G401 (cell line): ENCODE data around the gene ANKRD49. TPM values are rescaled to one million over a fixed set of nuclear protein-coding genes. Genes with fewer than 3 reads are reported as not detected.
"Not testable (repeated sequence)": the region's sequence is repeated elsewhere in the genome, so short reads cannot be mapped to it uniquely, and the experiment has no call there.

Experiments used
- DNase-seq: peaks from one replicate; pipeline ENCODE4 v3.0.0-alpha.2; 2015; ENCODE audit warnings: low spot score
- in situ Hi-C: cut with HindIII; loops from 2 replicates; pipeline ENCODE4 v1.10.0; 2016; ENCODE audit warnings: low sequenced_read_pairs, mixed read lengths
- total RNA-seq: library from RNA; depleted of rRNA; stranded (reverse); fragments of >200 nt; shearing (Covaris generic); gene quantifications from 2 replicates; pipeline ENCODE4 v1.2.3, GENCODE V29; 2014

Gene ANKRD49
- total RNA-seq, 1 experiment from 2014 or later, result 13.2 TPM

DNA sequence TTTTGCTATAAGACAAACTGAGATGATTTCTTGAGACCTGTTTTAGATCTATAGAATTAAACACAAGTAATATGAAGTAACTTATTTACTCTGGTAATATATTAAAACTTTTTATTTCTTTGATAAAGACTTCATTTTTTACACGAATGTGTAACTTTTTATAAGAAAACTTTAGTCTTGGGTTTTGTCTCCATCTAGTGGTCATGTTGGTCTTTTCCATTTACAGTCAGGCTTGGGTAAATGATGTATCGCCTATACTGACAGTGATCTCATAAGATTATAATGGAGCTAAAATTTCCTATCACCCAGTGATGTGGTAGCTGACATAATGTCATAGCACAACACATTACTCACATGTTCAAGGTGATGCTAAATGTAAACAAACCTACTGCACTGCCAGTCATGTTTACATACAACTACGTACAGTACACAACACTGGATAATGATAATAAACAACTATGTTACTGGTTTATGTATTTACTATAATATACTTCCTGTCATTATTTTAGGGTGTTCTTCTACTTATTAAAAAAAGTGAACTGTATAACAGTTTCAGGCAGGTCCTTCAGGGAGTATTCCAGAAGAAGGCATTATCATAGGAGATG lies 11.0 kb downstream of the ANKRD49 start:
- in situ Hi-C loops, result no loop called here
- peak; percentile 56 for DNase-seq

DNA sequence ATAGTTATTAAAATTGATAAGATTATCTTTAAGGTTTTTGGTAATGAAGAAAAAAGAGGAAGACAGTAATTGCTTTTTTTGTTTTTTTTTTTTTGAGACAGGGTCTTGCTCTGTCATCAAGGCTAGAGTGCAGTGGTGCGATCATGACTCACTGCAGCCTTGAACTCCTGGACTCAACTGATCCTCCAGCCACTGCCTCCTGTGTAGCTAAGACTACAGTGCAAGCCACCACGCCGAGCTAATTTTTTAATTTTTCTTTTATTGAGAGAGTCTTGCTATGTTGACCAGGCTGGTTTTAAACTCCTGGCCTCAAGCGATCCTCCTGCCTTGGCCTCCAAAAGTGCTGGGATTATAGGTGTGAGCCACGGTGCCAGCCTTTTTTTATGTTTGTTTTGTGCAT lies 12.7 kb downstream of the ANKRD49 start:
- in situ Hi-C loops, DNase-seq: not testable (repeated sequence)

- in situ Hi-C loops, result no loop called here
- no peak for DNase-seq
Measured at GRCh38 chr11:94507485-94507884, 13.7 kb downstream of the ANKRD49 start.

DNA sequence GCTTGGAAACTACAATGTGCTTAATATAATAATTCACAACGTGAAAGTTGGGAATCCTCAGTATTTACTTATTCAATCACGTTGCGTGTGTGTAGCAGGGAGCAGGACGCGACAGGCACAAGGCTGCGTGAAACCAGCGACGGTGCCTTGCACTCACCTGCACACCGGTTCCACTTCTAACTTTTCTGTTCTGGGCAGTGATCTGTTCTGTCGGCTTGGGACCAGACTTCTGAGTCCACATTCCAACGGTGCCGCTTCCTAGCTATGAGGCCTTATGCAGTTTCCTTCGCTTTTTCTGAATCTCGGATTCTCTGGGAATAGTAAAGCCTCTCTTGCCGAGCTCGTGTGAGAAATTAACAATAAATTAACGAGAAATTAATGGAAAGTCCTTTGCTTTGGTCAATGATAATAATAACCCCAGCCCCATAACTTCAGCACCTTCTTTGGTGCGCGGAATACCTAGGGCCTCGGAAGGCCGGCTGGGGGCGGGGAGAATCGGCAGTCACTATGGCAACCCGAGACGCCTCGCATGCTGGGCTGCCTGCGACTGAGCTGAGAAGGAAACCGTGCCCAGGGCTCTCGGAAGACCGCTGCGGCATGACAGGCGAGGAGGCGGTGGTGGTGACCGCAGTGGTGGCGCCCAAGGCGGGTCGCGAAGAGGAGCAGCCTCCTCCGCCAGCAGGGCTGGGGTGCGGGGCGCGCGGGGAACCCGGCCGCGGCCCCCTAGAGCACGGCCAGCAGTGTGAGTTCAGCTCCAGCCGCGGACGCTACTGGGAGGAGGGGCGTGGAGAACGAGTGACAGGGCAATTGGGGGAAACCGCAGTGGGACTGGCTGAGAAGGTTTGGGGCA lies 18.4 kb downstream of the ANKRD49 start, which contains the start of gene C11orf97:
Gene C11orf97 (plus strand): TSS at position 530 of the 850 bp plus-strand sequence. CDS start 68 bp downstream, at position 598.
- in situ Hi-C loops, result no loop called here
- peak; percentile 71 for DNase-seq

DNA sequence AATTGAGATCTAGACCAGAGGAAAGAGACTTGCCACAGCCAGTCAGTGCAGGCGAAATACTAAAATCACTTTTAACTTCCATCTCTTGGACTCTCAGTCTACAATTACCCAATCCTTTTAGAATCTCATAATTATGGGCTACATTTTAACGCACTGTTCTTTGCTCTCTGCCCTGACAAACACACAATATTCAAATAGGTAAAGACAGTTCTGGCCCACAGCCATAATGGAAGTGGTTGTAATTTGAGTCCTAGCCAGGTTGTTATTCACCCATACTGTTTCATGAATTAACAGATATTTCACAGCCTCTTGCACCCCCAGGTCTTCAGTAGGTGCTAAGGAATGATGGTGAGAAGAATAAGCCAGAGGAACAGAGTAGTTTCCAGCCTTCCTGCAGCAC lies 19.3 kb downstream of the ANKRD49 start:
- in situ Hi-C loops, result no loop called here
- peak; percentile 13 for DNase-seq

DNA sequence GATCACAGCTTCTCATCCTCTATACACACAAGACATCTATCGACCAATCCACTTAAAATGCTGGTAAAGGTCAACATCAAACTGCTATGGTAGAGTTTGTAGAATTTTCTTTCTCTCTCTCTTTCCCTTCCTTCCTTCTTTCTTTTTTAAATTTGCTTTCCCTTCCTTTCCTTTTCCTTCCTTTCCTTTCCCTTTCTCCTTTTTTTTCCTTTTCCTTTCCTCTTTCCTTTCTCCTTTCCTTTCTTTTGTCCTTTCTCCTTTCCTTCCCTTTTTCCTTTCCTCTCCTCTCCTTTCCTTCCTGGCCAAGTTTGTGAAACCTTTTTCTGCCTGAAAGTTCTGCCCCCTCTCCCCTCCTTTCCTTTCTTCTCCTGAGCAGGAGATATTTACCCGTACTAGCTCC lies 21.6 kb downstream of the ANKRD49 start:
- DNase-seq, result no peak

GRCh38 chr11:94516725-94517124 lies 22.9 kb downstream of the ANKRD49 start:
- no peak for DNase-seq
- in situ Hi-C loops, result no loop called here

More for the DNA sequence above, 21.6 kb downstream of the ANKRD49 start:
- in situ Hi-C loops, result no loop called here

DNA sequence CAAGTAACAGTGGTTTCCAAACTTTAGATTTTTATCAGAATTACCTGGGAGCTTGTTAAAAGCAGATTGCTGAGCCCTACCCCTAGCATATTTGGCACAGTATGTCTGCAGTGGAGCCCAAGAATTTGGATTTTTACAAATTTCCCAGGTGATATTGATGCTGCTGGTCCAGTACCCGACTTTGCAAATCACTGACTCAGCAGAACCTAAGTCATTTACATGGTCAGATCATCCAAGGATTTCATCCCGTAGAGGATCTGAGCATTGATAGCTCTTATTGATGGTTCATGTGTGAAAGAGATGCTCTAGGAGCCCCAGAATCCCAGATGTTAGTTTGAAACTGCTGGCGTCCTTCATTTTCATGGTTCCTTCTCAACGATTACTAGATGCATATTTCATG lies 24.5 kb downstream of the ANKRD49 start:
- in situ Hi-C loops, result no loop called here
- DNase-seq, result no peak

- DNase-seq, result peak; percentile 62
- in situ Hi-C loops, result no loop called here
Measured at GRCh38 chr11:94519478-94520084, 25.8 kb downstream of the ANKRD49 start.

DNA sequence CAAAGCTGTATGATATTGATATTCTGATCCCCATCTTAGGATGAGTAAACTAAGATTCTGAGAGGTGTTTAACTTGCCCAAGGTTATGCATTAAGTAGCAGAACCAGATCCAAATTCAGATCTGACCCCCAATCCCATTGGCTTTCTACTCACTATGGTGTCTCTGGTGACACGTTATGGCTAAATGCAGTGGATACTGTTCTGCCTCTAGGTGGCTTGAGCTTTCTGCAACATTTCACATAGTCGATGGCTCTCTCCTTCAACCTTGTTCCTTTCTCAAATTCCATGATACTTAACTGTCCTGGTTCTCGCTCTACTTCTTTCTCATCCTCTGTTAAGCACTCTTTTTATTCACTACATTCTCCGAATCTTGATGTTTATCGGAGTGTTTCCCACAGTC lies 27.9 kb downstream of the ANKRD49 start:
- peak; percentile 15 for DNase-seq
- in situ Hi-C loops, result no loop called here

DNA sequence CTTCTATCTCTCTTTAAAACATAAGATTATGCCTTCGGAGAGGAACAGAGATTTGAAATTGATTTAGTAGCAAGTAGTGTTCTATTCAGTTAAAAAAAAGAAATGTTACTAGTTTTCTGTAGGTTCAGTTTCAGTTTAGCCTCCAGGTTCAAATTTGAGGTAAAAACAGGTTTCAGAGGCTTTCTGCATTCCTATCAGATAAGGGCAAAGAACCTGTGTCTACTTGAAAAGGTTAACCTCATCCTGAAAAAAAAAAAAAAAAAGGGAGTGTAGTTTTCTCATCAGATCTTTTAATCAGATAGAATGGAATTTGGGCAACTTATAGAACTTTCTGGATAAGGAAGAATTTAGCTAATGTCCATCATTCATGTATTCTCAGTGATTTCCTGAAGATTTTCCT lies 30.6 kb downstream of the ANKRD49 start:
- in situ Hi-C loops, result no loop called here
- DNase-seq, result no peak

DNA sequence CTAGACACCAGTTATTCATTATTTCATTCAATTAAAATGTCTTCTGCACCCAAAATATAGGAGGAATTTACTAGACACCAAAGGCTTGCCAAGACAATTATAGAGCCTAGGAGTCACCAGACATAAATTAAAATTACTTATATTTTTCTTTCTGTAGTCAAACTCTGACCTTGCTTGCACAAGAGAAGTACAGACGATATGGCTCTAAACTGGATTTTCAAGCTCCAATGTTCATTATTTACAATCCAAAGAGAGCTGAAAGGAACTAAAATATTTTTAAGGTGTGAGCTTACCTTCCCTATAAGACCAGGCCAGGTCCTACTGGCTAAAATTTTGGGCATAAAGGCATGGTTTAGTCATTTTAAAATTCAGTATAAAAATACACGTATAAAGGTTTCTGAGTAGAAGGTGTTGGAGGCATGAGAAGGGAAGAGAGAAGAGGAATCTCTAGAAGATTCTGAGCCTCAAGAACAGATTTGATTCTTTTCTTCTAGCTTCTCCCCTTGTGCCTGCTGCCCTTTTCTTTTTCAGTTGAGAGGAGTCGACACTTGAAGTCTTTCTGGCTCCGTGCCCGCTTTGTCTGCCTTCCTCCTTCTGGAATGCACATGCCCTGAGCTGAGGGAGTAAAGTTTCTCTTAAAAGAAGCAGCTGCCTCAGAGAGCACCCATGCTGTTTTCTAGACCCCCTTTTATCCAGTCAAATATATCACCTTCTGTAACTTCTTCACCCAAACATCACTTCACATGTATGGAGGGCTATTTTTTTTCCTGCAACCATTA lies 32.0 kb downstream of the ANKRD49 start:
- no peak for DNase-seq
- in situ Hi-C loops, result no loop called here

GRCh38 chr11:94526645-94527438 lies 33.1 kb downstream of the ANKRD49 start:
- in situ Hi-C loops, result no loop called here
- no peak for DNase-seq

DNA sequence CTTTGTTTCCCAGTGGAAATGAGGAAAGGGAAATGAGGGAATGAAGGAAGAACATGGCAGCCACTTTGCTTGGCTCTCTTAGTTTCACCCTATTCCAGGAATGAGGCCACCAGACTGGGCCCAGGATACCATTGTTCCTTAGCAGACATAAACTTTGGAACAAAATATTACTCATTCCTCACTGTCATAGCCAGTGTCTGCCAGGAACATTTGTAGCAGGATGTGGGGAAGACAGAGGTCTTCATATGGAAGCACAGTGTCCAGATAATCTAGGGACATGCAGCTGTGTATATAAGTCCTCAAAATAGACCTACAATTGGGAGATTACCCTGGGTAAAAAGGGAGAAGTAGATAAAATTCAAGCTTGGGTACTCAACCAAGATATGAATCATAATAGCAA lies 34.8 kb downstream of the ANKRD49 start:
- no peak for DNase-seq
- in situ Hi-C loops, result no loop called here

- no peak for DNase-seq
- in situ Hi-C loops, result no loop called here
Measured at GRCh38 chr11:94532211-94532610, 38.4 kb downstream of the ANKRD49 start.

GRCh38 chr11:94533206-94533605 lies 39.4 kb downstream of the ANKRD49 start:
- no peak for DNase-seq
- in situ Hi-C loops, result no loop called here

GRCh38 chr11:94533696-94534630 lies 40.2 kb downstream of the ANKRD49 start:
- in situ Hi-C loops, result no loop called here
- no peak for DNase-seq

GRCh38 chr11:94536386-94536785 lies 42.6 kb downstream of the ANKRD49 start:
- in situ Hi-C loops, result no loop called here
- no peak for DNase-seq
